CD4-positive, alpha-beta memory T cell (primary cell): ENCODE results near the gene FRMPD4. TPM values are rescaled to one million over a fixed set of nuclear protein-coding genes. Genes with fewer than 3 reads are reported as not detected.

ENCODE experiments used
- CTCF ChIA-PET: fragments of 350-600 bp; sonication (Branson Sonifier 250); formaldehyde crosslinking; loops from one replicate; lab custom pipeline; 2021; ENCODE audit warnings: inconsistent platforms; ENCODE audit not compliant: partially characterized antibody; lab: Charles Lee
- POLR2A ChIA-PET: fragments of 350-600 bp; sonication (Branson Sonifier 250); formaldehyde crosslinking; loops from one replicate; lab custom pipeline; 2021; ENCODE audit not compliant: partially characterized antibody; lab: Charles Lee
- DNase-seq, 5 donors: peaks; one replicate each; pipeline versions ENCODE4 v3.0.0 to v3.0.0-alpha.2; 2020 to 2022; ENCODE audit warnings: mixed read lengths in 1 of 5
- H3K27ac ChIP-seq: one replicate; pipeline ENCODE4 v1.7.0; 2013; ENCODE audit warnings: low read depth, low read length
- H3K27me3 ChIP-seq: 2 replicates; pipeline ENCODE4 v1.7.0; 2013; ENCODE audit warnings: mild to moderate bottlenecking, low read length, moderate library complexity; ENCODE audit not compliant: insufficient read depth
- H3K36me3 ChIP-seq: 2 replicates; pipeline ENCODE4 v1.7.0; 2013; ENCODE audit warnings: mild to moderate bottlenecking, low read length, moderate library complexity; ENCODE audit not compliant: insufficient read depth
- H3K4me1 ChIP-seq: 2 replicates; pipeline ENCODE4 v1.7.0; 2013; ENCODE audit warnings: mild to moderate bottlenecking, low read length, moderate library complexity; ENCODE audit not compliant: insufficient read depth
- H3K4me3 ChIP-seq, 2 donors: one replicate each; pipeline ENCODE4 v1.7.0; 2013; ENCODE audit warnings: low read length in 2 of 2, mild to moderate bottlenecking in 1 of 2
- H3K9me3 ChIP-seq, 2 donors: one replicate each; pipeline ENCODE4 v1.7.0; 2013; ENCODE audit warnings: low read length in 2 of 2, control low read depth in 1 of 2; ENCODE audit not compliant: control insufficient read depth in 1 of 2
- H3K27ac Mint-ChIP-seq, 7 donors: one replicate each; pipeline ENCODE4 v1.8.0; 2020 to 2021; ENCODE audit warnings: mixed read lengths in 7 of 7, mild to moderate bottlenecking in 6 of 7, inconsistent platforms in 3 of 7, moderate library complexity in 3 of 7
- H3K27me3 Mint-ChIP-seq, 2 donors: one replicate each; pipeline ENCODE4 v1.8.0; 2020 to 2021; ENCODE audit warnings: mixed read lengths in 2 of 2
- H3K36me3 Mint-ChIP-seq, 2 donors: one replicate each; pipeline ENCODE4 v1.8.0; 2020 to 2021; ENCODE audit warnings: mixed read lengths in 2 of 2, inconsistent platforms in 1 of 2, mild to moderate bottlenecking in 1 of 2
- H3K4me1 Mint-ChIP-seq, 4 donors: one replicate each; pipeline ENCODE4 v1.8.0; 2020 to 2021; ENCODE audit warnings: mixed read lengths in 4 of 4, mild to moderate bottlenecking in 1 of 4
- H3K4me3 Mint-ChIP-seq, 8 donors: one replicate each; pipeline ENCODE4 v1.8.0; 2020 to 2021; ENCODE audit warnings: mixed read lengths in 8 of 8, mild to moderate bottlenecking in 7 of 8, moderate library complexity in 6 of 8, inconsistent platforms in 3 of 8
- H3K9me3 Mint-ChIP-seq, 8 donors: one replicate each; pipeline ENCODE4 v1.8.0; 2020 to 2021; ENCODE audit warnings: mixed read lengths in 8 of 8, mild to moderate bottlenecking in 5 of 8, inconsistent platforms in 3 of 8, moderate library complexity in 1 of 8
- intact Hi-C: fragments of 100-400 bp; cut with micrococcal nuclease; formaldehyde crosslinking; loops from one replicate; pipeline ENCODE4 v1.15.1; 2023
- polyA plus RNA-seq, 2 donors: library from polyadenylated mRNA; unstranded; fragments of 300-500 nt; fragmentation: Illumina TruSeq; gene quantifications; one replicate each; pipeline ENCODE4 v1.2.3, GENCODE V29; 2021
- total RNA-seq, 2 experiments: library from RNA; stranded (reverse); gene quantifications; one replicate each; pipeline ENCODE4 v1.2.3, GENCODE V29; 2021

Gene FRMPD4
- total and polyA plus RNA-seq, 4 experiments from 2014 or later, result not detected

GRCh38 chrX:12580548-12580947, 442.3 kb downstream of the FRMPD4 start:
- H3K27ac ChIP-seq, result no peak overlapping the region
- Mint-ChIP-seq H3K27me3 (peaks cover 0 to 3% of the 10 kb centered on the region in 2 donors), H3K4me1 (no peaks in the 10 kb centered on the region), H3K4me3 (no peak overlapping the region), H3K27ac (no peak overlapping the region), H3K9me3 (peaks cover 0 to 3% (median 0%) of the 10 kb centered on the region in 8 donors), H3K36me3 (no peaks in the 10 kb centered on the region)
- H3K9me3 ChIP-seq, result no peaks in the 10 kb centered on the region
- no peak for DNase-seq
- intact Hi-C loops, result no loop called here
- no peaks in the 10 kb centered on the region for H3K4me1 ChIP-seq
- no peaks in the 10 kb centered on the region for H3K36me3 ChIP-seq
- H3K27me3 ChIP-seq, result no peaks in the 10 kb centered on the region
- CTCF ChIA-PET, result no interaction called here
- no peak overlapping the region for H3K4me3 ChIP-seq
- POLR2A ChIA-PET, result no interaction called here

GRCh38 chrX:12581546-12581945, 443.3 kb downstream of the FRMPD4 start:
- Mint-ChIP-seq H3K36me3 (no peaks in the 10 kb centered on the region), H3K4me1 (no peaks in the 10 kb centered on the region), H3K9me3 (peaks cover 0 to 3% (median 0%) of the 10 kb centered on the region in 8 donors), H3K27me3 (peaks cover 0 to 3% of the 10 kb centered on the region in 2 donors), H3K27ac (no peak overlapping the region), H3K4me3 (no peak overlapping the region)
- Histone ChIP-seq H3K27me3 (no peaks in the 10 kb centered on the region), H3K4me1 (no peaks in the 10 kb centered on the region), H3K27ac (no peak overlapping the region), H3K9me3 (no peaks in the 10 kb centered on the region), H3K4me3 (no peak overlapping the region), H3K36me3 (no peaks in the 10 kb centered on the region)
- ChIA-PET CTCF (no interaction called here), POLR2A (no interaction called here)
- no peak for DNase-seq
- intact Hi-C loops, result no loop called here

GRCh38 chrX:12582649-12583048, 444.4 kb downstream of the FRMPD4 start:
- POLR2A ChIA-PET, result no interaction called here
- intact Hi-C loops, result no loop called here
- CTCF ChIA-PET, result no interaction called here
- Histone ChIP-seq H3K9me3 (no peaks in the 10 kb centered on the region), H3K4me1 (no peaks in the 10 kb centered on the region), H3K4me3 (no peak overlapping the region), H3K27me3 (no peaks in the 10 kb centered on the region), H3K36me3 (no peaks in the 10 kb centered on the region), H3K27ac (no peak overlapping the region)
- Mint-ChIP-seq H3K27me3 (no peaks in the 10 kb centered on the region), H3K4me3 (no peak overlapping the region), H3K4me1 (no peaks in the 10 kb centered on the region), H3K27ac (no peak overlapping the region), H3K36me3 (no peaks in the 10 kb centered on the region), H3K9me3 (peaks cover 0 to 2% (median 0%) of the 10 kb centered on the region in 8 donors)
- no peak for DNase-seq

- peaks cover 0 to 2% (median 0%) of the 10 kb centered on the region in 8 donors for H3K9me3 Mint-ChIP-seq
- CTCF ChIA-PET, result no interaction called here
- no peaks in the 10 kb centered on the region for H3K36me3 Mint-ChIP-seq
These were observed 445.3 kb downstream of the FRMPD4 start for GRCh38 chrX:12583543-12583942.

GRCh38 chrX:12595720-12596119, 457.4 kb downstream of the FRMPD4 start:
- Histone ChIP-seq H3K36me3 (no peaks in the 10 kb centered on the region), H3K27ac (no peak overlapping the region), H3K9me3 (no peaks in the 10 kb centered on the region), H3K4me1 (no peaks in the 10 kb centered on the region), H3K4me3 (no peak overlapping the region), H3K27me3 (no peaks in the 10 kb centered on the region)
- ChIA-PET CTCF (no interaction called here), POLR2A (no interaction called here)
- Mint-ChIP-seq H3K4me1 (no peaks in the 10 kb centered on the region), H3K27me3 (peaks cover 0 to 2% of the 10 kb centered on the region in 2 donors), H3K9me3 (peaks cover 0 to 2% (median 0%) of the 10 kb centered on the region in 8 donors), H3K4me3 (no peak overlapping the region), H3K27ac (no peak overlapping the region), H3K36me3 (no peaks in the 10 kb centered on the region)
- DNase-seq, result no peak
- intact Hi-C loops, result no loop called here

More at GRCh38 chrX:12583543-12583942, 445.3 kb downstream of the FRMPD4 start:
- Mint-ChIP-seq H3K4me3 (no peak overlapping the region), H3K27me3 (no peaks in the 10 kb centered on the region), H3K27ac (no peak overlapping the region), H3K4me1 (no peaks in the 10 kb centered on the region)
- Histone ChIP-seq H3K27ac (no peak overlapping the region), H3K27me3 (no peaks in the 10 kb centered on the region), H3K4me3 (no peak overlapping the region), H3K9me3 (no peaks in the 10 kb centered on the region), H3K36me3 (no peaks in the 10 kb centered on the region), H3K4me1 (no peaks in the 10 kb centered on the region)
- intact Hi-C loops, result no loop called here
- POLR2A ChIA-PET, result no interaction called here
- DNase-seq, result no peak

- POLR2A ChIA-PET, result no interaction called here
- no peaks in the 10 kb centered on the region for H3K4me1 Mint-ChIP-seq
- H3K27ac Mint-ChIP-seq, result no peak overlapping the region
- no peak overlapping the region for H3K27ac ChIP-seq
- H3K4me3 Mint-ChIP-seq, result no peak overlapping the region
- H3K27me3 Mint-ChIP-seq, result no peaks in the 10 kb centered on the region
- H3K27me3 ChIP-seq, result no peaks in the 10 kb centered on the region
- H3K4me1 ChIP-seq, result no peaks in the 10 kb centered on the region
- H3K36me3 Mint-ChIP-seq, result no peaks in the 10 kb centered on the region
- intact Hi-C loops, result no loop called here
- no peaks in the 10 kb centered on the region for H3K9me3 Mint-ChIP-seq
- CTCF ChIA-PET, result no interaction called here
- no peak for DNase-seq
- no peaks in the 10 kb centered on the region for H3K36me3 ChIP-seq
- H3K9me3 ChIP-seq, result no peaks in the 10 kb centered on the region
- no peak overlapping the region for H3K4me3 ChIP-seq
These were observed 471.8 kb downstream of the FRMPD4 start for GRCh38 chrX:12610079-12610478.

- no peaks in the 10 kb centered on the region for H3K36me3 Mint-ChIP-seq
- no peak overlapping the region for H3K4me3 Mint-ChIP-seq
- Histone ChIP-seq H3K4me1 (no peaks in the 10 kb centered on the region), H3K27ac (no peak overlapping the region), H3K27me3 (no peaks in the 10 kb centered on the region), H3K4me3 (no peak overlapping the region), H3K36me3 (no peaks in the 10 kb centered on the region), H3K9me3 (no peaks in the 10 kb centered on the region)
- no peak for DNase-seq
- H3K27me3 Mint-ChIP-seq, result no peaks in the 10 kb centered on the region
- no peaks in the 10 kb centered on the region for H3K4me1 Mint-ChIP-seq
- ChIA-PET POLR2A (no interaction called here), CTCF (no interaction called here)
- no peak overlapping the region for H3K27ac Mint-ChIP-seq
- intact Hi-C loops, result no loop called here
- no peaks in the 10 kb centered on the region for H3K9me3 Mint-ChIP-seq
These were observed 473.2 kb downstream of the FRMPD4 start for GRCh38 chrX:12611471-12611870.

GRCh38 chrX:12614266-12614665, 476.0 kb downstream of the FRMPD4 start:
- H3K27me3 Mint-ChIP-seq, result no peaks in the 10 kb centered on the region

More at GRCh38 chrX:12614266-12614665, 476.0 kb downstream of the FRMPD4 start:
- no peaks in the 10 kb centered on the region for H3K4me1 Mint-ChIP-seq
- intact Hi-C loops, result no loop called here
- no peak overlapping the region for H3K4me3 ChIP-seq
- H3K9me3 ChIP-seq, result no peaks in the 10 kb centered on the region
- H3K27me3 ChIP-seq, result no peaks in the 10 kb centered on the region
- H3K4me1 ChIP-seq, result no peaks in the 10 kb centered on the region
- H3K36me3 ChIP-seq, result no peaks in the 10 kb centered on the region
- no peaks in the 10 kb centered on the region for H3K36me3 Mint-ChIP-seq
- H3K9me3 Mint-ChIP-seq, result no peaks in the 10 kb centered on the region
- H3K27ac ChIP-seq, result no peak overlapping the region
- H3K27ac Mint-ChIP-seq, result no peak overlapping the region
- no peak overlapping the region for H3K4me3 Mint-ChIP-seq
- ChIA-PET POLR2A (no interaction called here), CTCF (no interaction called here)
- DNase-seq, result no peak
